HG03064 (cell line): Measurements from ENCODE around the gene CYP11A1.

Source experiments
- ATAC-seq: cut with Tn5 transposase; IDR thresholded peaks from one replicate; pipeline ENCODE4 v1.9.1; 2021; ENCODE audit warnings: low read depth; ENCODE audit not compliant: unreplicated experiment

Gene CYP11A1

GRCh38 chr15:74306781-74307217 is 60.6 kb downstream of the CYP11A1 start:
- no peak for ATAC-seq

- ATAC-seq, result no peak
Observed at GRCh38 chr15:74305687-74306086, 61.8 kb downstream of the CYP11A1 start.

- no peak for ATAC-seq
Observed at GRCh38 chr15:74304431-74304830, 63.0 kb downstream of the CYP11A1 start.

DNA sequence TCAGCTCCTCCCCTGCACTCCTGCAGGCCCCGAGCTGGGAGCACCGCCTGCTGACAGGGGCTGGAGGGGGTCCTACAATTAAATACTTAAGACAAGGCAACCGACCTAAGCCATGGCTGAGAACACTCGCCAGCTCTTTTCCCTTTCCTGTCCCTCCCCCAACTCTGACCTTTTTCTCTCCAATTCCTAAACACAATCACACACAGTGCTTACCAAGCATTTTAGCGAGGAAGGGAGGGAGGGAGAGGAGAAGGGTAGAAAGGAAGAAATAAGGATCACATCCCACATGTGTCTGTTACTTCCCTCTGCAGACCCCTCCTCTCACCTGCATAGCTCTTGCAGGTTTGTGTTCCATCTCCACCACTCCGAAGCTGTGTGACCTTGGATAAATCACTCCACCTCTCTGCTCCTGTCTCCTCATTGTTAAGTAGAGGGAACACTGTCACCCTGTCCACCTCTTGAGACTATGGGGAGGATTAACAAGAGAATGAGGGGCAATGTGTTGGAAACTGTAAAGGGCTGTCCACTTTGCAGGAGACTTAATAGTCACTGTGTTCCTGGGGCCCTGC is 63.6 kb downstream of the CYP11A1 start:
- ATAC-seq, result no peak

- no peak for ATAC-seq
Observed at GRCh38 chr15:74302821-74303359, 64.6 kb downstream of the CYP11A1 start.

GRCh38 chr15:74301583-74302361 is 65.7 kb downstream of the CYP11A1 start:
- ATAC-seq, result no peak

- no peak for ATAC-seq
Observed at GRCh38 chr15:74300057-74300795, 67.2 kb downstream of the CYP11A1 start.

DNA sequence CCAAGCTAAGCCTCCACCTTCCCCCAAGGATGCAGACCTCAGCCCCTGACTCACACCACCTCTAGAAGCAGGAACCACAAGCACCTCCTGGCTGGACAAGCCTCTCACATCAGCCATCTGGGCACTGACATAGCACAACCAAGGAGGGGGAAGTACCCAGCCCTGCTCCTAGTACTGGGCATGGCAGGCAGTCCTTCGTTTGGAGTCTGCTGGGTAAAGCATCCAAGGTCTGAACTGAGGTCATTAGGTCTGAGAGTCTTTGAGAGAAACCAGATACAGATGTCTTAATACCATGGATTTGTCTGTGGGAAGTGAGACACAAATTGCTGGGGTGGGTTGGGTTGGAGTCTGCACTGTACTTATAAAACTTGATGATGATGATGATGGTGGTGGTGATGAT is 69.6 kb downstream of the CYP11A1 start:
- no peak for ATAC-seq

GRCh38 chr15:74295800-74296199 is 71.6 kb downstream of the CYP11A1 start:
- ATAC-seq, result no peak

DNA sequence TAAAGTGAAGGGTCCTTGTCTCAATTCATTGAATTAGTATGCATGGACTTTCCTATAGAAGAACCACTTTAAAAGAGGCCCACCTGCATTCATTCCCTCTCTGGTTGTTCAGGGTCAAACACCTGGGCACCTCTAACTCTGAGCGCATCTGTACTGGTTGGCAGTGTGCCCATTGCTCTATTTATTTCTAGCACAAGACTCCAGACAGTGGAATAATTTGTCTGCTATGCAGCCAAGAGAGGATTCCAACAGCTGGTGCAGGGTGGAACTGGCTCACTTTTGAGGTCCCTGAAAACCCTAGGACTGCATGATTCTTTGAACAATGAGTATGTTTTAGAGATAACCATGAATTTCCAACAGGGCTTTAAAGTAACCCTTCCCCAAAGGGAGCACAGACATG is 73.4 kb downstream of the CYP11A1 start:
- no peak for ATAC-seq

DNA sequence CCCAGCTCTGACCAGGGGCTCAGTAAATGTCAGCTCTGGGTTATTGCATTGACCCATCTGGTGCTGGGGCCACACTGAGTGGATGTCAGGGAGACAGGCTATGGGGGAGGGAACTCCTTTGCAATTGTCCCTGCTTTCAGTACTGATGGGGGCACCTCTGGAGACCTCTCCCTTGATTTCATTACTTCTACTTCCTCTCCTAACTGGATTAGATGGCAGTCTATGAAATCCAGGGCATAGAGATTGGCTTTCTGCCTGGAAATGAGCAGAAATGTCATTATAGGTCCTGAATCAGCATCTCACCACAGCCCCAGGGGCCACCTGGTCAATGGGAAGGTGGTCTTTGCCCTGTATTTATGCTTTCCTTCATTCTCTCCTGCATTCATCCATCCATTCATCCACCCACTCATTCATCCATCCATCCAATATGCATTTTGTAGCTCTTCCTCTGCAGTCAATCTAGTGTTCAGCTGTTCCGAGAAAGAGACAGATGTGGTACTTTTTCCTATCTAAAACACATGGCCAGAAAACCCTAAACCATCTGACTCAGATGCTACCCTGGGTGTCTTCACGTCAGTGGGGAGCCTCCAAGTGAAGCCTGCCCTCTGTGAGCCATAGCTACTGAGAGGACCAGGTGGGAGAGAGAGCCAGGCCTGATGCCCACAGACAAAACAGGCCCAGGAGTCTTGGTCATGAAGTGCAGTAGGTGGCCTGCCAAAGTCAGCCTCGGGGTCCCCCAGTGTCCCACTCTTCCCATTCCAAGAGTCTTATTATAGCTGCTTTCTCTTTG is 74.2 kb downstream of the CYP11A1 start:
- no peak for ATAC-seq

GRCh38 chr15:74291101-74292071 is 76.1 kb downstream of the CYP11A1 start:
- no peak for ATAC-seq

DNA sequence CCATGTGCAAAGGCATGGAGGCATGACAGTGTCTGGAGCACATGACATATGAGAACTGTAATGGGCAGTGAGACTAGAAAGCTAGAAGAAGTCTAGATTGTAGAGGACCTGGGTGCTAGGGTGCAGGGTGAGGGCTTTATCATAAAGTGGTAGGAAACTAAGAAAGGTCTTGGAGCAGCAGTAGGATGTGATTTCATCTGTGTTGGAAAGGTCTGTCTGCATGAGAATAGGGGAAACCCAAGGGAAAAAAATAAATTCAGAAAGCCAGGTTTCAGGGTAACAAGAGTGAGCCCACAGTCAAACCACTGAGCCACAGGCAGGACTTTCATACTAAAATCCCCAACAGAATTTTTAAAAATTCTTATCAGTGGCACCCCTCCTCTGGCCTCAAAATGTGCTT is 76.8 kb downstream of the CYP11A1 start:
- ATAC-seq, result no peak

GRCh38 chr15:74289671-74290070 is 77.8 kb downstream of the CYP11A1 start:
- ATAC-seq, result no peak
